H1 (cell line): ENCODE measurements around the gene TSPAN4. TPM values are rescaled to one million over a fixed set of nuclear protein-coding genes. Genes with fewer than 3 reads are reported as not detected.

Experiments used
- BCL11A ChIP-seq, 2 experiments: IDR thresholded peaks; one replicate each; pipeline ENCODE4 v1.6.1; 2011; ENCODE audit warnings: low read depth in 2 of 2, low read length in 2 of 2, mild to moderate bottlenecking in 2 of 2
- EZH2 ChIP-seq: fragments of 200-600 bp; sonication (generic); IDR thresholded peaks from 2 replicates; pipeline ENCODE4 v1.7.1; 2012; ENCODE audit warnings: low read depth, mild to moderate bottlenecking, moderate library complexity, low read length, inconsistent platforms; ENCODE audit not compliant: severe bottlenecking
- polyA plus RNA-seq, 7 experiments: library from polyadenylated mRNA; depleted of rRNA in 3 of 7; stranded (reverse) in 5 of 7; unstranded in 2 of 7; fragments of >200 nt in 5 of 7; fragments of 200-250 nt in 2 of 7; gene quantifications; 1 replicate in 5 of 7; 2 replicates in 1 of 7; 4 replicates in 1 of 7; pipeline versions ENCODE4 v1.2.1 to v1.2.3, GENCODE V29; 2011 to 2013; ENCODE audit warnings: missing spikeins in 2 of 7, mixed read lengths in 2 of 7
- total RNA-seq: library from RNA; stranded (reverse); fragmentation: NEBNext Ultra II Directional; extraction: Animal tissue kit (Norgen Biotek cat#: 25700); gene quantifications from 2 replicates; pipeline ENCODE4 v1.2.1, GENCODE V29; 2021

TSPAN4 gene
- total and polyA plus RNA-seq, 2 of the 8 experiments (the other 6 are each of a cell fraction or from before 2014, with no cell fraction given): 74.1 to 145 TPM

- no peak for TF ChIP-seq EZH2
- TF ChIP-seq BCL11A (IDR thresholded peaks at IDR 0.05; ENCODE audit: low read depth in 2 of 2, low read length in 2 of 2): no peak
Measured at GRCh38 chr11:908273-908672, 65.6 kb downstream of the TSPAN4 start (continued).
